B cell (primary cell): ENCODE results near the gene TK2.

Experiments
- CTCF ChIP-seq: fragments of 200-600 bp; IDR thresholded peaks from one replicate; pipeline ENCODE4 v1.8.0; 2022; ENCODE audit warnings: antibody characterized with exemption, mild to moderate bottlenecking
- EZH2 ChIP-seq: IDR thresholded peaks from 2 replicates; pipeline ENCODE4 v1.6.1; 2012; ENCODE audit warnings: borderline replicate concordance, low read depth, mild to moderate bottlenecking, moderate library complexity, low read length; ENCODE audit not compliant: insufficient read depth, poor library complexity, severe bottlenecking

DNA sequence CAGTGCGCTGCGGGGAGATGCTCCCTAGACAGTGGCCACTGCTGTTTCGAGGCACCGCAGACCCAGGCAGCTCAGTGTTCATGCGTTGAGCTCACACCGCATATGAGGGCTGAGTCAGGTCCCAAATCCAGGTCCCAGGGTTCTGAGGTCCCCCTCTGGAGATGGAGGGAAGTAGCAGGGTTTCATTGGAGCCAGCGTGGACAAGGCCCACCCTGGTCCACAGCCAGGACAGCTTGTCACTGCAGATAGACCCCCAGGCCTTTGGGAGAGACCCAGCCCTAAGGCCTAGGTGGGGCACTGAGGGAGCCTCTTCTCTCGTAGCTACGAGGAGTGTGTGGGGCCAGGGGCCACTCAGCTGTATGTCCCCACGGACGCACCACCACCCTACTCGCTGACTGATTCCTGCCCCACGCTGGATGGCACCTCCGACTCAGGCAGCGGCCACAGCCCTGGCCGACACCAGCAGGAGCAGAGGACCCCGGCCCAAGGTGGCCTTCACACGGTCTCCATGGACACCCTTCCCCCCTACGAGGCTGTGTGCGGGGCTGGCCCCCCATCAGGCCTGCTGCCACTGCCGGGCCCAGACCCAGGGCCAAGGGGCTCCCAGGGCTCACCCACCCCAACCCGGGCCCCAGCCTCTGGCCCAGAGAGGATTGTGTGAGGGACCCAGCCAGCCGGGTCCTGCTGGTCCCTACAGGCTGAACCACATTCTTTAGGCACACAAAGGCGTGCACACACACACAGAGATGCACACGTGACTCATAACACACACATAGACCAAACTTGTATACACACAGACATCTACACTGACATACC, 69.4 kb downstream of the TK2 start:
- no peak for TF ChIP-seq CTCF
- no peak for TF ChIP-seq EZH2
